ENCODE results near the gene CCND3.

The CCND3 gene

DNA sequence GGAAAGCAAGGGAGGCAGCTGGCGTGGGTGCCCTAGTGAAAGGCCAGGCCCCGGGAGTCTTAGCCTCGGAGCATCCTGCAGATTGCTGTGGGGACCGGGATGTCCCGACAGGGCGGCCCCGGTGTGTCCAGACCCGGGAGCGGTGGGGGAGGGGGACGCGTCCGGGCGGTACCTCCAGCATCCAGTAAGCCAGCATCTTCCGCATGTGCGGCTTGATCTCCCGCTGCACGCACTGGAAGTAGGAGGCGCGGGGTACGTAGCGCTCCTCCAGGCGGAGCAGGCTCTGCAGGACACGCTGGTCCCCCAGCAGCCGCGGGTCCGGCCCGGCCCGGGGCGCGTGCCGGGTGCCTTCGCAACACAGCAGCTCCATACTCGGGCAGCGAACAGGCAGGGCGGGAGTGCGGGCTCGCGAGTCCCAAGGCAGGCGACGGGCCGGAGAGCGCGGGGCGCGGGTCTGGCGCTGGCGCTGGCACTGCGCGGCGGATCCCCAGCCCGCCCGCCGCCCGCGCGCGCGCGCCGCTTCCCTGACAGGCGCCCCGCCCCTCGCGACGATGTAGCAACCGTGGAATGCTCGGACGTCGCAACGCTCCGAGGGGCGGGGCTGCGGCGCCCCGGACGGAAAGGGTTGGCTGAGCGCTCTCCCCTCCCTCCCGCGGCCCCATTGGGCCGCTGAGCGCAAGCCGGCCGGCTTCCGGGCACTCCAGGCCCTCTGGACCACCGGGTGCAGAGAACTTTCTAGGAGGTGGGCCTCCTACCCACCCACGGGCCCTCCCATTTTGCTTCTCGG lies at the start of gene CCND3:
Gene CCND3, minus strand, starts transcription at position 529 of the 787 bp plus-strand sequence. Its CDS starts 159 bp downstream, at position 370.
- DNase-seq, result peak; percentile 95

DNA sequence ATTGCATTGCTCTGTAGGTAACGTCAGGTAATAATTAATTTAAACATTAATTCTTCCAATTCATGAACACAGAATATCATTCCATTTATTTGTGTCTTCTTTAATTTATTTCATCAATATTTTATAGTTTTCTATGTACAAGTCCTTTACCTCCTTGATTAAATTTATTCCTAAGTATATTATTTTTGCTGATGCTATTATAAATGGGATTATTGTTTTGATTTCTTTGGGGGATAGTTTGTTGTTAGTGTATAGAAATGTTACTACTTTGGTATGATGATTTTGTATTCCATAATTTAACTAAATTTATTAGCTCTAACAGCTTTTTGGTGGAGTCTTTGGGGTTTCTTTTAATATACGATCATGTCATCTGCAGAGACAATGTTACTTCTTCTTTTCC lies 44.7 kb upstream of the CCND3 start:
- no peak for DNase-seq

GRCh38 chr6:41984623-41985022 lies 43.0 kb upstream of the CCND3 start:
- no peak for DNase-seq

DNA sequence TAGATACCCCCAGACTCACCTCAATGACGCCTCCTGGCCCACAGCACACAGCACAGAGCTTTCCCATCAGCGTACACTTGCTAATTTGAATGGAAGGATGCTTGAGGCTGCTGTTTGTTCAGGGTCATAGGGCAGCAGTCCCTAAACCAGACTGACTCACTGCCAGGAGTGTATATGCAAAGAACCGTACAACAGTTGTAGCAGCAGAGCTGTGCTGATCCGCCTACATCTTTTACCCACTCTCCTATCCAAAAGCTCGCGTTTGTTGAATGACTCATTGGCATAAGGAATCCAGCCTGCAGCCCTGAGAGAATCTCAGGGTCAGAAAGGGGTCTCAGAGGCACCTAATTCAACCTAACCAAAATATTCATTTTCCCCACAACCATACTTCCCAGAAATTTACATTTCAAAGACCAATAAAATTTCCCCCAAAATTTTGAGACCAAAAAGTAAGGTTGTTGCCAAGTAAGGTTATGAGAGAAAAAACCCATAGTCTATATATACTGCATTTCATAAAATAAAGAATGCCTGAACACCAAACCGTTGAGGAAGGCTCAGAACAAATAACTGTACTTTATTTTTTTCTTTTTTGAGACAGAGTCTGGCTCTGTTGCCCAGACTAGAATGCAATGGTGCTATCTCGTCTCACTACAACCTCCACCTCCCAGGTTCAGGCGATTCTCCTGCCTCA lies 35.3 kb upstream of the CCND3 start:
- no peak for DNase-seq

DNA sequence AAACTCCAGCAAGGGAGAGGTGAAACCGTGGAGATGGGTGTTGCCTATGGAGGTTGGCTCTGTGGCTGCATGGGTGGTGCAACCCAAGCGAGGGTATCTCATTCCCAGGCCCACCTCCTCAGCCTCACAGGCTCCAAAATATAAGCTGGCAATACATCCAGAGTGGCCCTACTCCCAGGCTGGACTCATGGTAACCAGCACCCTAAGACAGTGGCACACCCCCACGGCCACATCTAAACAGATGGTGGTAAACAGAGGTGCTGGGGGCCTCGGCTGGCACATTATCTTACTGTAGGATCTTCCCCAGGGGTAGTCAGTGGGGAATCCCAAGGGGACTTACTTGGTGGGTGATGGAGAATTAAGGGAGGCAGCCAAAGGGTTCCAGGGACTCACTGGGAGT lies 33.7 kb upstream of the CCND3 start:
- DNase-seq, result no peak

GRCh38 chr6:41974281-41974825 lies 32.7 kb upstream of the CCND3 start:
- DNase-seq, result no peak

DNA sequence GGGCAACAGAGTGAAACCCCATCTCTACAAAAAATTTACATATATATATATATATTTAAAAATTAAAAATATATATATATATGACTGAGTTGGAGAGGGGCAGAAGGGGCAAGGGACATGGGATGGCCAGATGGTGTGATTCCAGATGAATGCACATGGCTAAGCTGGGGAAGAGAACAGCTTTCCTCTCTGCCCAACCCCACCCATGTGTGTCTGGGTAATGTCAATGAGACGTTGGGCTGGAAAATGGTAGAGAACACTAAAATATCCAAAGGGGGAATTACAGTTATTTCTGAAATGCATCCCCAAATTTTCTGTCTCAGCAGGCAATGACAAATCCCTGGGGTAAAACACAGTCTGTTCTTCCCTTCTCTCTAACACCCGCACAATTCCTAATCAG lies 31.2 kb upstream of the CCND3 start:
- DNase-seq, result peak; percentile 17

DNA sequence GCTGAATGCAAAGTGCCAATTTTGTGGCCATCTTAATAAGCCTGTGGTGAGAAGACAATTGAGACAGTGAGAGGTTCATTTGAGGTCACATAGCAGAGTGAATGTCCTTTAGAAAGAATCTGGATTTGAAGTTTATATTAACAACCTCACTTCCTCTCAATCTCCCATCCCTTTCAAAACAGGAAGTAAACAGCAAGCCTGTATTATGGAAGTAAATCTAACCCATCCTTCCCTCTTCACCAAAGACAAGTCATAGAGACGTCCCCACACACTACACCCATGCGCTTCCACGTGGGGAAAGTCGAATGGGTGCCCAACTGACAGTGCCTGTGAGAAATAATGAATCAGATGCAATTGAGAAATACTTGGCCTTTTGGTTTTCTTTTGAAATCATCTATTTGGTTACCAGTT lies 28.8 kb upstream of the CCND3 start:
- DNase-seq, result no peak

DNA sequence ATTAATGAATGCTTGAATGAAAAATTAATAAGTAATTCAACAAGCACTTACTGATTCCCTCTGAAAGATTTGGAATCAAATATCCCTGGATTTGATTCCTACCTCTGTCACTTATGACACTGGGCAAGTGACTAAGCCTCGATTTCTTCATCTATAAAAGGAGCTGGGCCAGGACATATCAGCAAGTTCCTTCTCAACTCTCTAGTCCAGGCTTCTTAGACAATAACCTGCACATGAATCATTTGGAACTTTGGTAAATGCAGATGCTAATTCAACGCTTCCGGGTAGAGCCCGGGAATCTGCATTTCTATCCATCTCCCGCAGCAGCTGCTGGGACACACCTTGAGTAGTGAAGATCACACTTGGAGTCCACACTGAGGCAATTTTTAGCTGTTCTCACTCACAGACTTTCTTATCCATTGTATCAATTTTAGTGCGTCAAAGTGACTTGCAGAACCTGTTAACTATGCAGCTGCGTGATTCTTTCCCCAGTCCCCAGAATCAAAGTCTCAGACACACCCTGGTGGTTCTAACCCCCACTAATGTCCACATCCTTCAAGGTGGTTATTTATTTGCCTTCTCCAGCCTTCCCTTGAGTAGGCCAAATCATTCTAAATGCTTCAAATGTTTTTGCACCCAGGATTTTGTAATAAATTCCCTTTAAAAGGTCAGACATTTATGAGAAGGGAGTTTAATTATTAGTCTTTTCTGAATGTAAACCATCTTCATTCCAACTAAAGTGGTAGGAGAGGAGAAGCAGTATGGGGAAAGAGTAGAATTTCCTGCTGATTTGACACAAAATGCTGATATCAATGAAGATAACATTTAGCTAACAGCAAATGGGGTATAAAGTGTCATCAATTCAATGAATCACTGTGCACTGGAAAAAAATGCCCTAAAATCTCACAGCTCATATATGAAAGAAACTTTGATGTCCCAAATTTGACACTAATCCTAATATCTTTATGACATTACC lies 26.0 kb upstream of the CCND3 start:
- DNase-seq, result no peak

DNA sequence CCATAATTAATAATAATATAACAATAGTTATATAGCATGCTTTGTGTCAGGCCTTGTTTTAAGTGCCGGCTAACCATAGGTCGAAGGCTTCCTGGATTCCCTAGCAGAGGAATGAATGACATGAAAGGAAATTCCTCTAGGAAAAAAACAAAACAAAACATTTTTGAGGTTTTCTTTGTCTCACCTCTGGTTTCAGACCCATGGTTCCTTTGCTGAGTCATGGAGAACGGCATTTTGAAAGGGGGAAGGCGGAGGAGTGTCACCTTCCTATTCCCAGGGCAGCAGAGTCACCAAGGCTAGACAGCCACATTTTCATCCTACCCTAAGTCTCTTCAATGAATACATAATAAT lies 25.3 kb upstream of the CCND3 start:
- no peak for DNase-seq

DNA sequence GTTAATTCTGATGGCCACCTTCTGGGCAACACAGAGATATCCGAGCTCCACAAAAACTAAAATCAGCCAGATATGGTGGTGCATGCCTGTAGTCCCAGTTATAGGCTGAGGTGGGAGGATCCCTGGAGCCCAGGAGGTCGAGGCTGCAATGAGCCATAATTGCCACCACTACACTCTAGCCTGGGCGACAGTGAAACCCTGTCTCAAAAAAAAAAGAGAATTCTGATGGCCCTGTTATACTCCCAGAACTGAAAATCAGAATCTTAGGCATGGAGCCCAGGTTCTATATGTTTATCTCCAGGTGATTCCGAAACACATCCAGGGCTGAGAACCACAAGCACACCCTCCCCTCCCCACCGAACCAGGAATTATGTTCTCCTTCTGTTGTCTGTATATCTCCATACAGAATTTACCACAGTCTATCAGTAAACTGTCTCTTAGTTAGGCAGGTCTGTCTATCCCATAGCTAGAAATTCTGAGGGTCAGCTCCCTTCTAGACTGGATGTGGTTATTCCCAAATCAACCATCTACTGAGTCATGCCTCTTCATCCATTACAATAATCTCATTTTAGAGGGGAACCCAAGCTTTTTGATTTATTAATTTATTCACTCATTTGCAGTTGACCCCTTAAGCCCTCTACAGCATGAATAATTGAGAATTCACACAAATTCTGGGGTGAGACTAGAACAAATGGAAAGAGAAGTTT lies 24.8 kb upstream of the CCND3 start:
- DNase-seq, result no peak

DNA sequence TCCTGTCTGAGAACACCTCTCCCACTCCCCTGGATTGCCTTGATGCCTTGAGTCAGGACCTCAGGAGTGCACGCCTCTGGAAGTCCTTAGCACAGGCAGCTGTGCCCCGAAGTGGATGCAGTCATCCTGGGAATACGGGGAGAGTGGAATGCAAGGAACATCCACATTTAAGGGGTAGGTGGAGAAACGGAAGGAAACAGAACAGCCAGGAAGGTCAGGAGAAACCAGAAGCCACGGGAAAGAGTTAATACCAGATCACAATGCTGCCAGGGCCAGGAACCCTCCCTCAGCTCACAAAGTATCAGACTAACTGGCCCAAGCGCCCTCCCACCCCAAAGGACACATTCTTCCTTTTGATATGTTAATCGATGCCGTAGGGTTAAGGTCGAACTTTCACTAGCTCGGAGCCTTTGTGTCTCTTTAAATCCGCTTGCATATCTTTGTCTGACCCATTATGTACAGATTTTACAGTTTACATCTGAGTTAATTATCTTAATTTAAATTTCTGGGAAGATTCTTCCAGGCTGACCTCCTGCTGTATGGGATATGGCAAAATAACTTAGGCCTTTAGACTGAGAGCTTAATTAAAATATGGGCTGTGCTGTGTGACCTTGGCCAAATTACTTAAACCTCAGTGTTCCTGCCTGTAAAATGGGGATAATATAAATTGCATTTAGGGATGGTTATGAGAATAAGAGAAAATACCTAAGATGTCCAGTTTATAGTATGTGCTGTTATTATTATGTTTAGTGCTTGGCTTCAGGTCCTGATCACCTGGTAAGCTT lies 24.0 kb upstream of the CCND3 start:
- peak; percentile 21 for DNase-seq

DNA sequence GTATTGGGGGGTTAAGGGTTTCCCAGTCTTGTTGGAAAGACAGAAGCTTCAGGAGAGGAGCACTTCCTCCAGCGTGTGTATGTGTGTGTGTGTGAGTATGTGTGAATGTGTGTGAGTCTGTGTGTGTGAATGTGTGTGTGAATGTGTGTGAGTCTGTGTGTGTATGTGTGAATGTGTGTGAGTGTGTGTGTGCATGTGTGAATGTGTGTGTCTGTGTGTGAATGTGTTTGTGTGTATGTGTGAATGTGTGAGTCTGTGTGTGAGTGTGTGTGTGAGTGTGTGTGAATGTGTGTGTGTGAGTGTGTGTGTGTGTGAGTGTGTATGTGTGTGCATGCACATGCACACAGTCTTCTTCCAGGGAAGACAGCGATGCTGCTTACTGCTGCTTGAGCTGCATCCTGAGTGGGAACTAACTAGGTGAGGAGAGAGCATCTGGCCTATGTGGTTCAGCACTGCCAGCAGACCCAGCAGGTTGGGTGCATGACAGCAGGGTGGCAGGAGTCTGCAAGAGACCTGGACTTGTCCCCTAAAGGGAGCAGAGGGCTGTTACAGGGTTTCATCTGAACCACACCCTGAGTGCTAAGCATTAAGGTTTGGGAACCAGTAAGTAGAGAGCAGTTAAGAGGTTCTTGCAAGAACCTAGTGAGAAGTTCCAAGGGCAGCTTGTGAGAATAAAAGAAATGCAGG lies 22.7 kb upstream of the CCND3 start:
- no peak for DNase-seq

DNA sequence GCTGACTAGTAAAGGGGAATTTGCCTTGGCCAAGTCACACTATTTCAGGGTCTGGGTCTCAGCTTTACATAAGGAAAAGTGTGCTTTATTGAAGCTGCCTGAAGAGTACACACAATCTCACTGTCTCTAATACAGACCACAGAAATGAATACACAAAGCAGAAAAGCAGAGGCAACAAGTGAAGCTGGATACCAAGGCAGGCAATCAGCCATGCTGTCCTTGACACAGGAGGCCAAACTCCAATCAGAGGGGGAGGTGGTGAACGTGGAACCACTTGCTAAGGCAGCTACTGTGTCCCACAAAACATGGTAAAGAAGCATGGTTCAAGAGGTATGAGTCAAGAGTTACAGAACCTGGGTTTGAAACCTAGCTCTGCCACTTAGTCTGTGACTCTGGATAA lies 21.8 kb upstream of the CCND3 start:
- DNase-seq, result no peak

DNA sequence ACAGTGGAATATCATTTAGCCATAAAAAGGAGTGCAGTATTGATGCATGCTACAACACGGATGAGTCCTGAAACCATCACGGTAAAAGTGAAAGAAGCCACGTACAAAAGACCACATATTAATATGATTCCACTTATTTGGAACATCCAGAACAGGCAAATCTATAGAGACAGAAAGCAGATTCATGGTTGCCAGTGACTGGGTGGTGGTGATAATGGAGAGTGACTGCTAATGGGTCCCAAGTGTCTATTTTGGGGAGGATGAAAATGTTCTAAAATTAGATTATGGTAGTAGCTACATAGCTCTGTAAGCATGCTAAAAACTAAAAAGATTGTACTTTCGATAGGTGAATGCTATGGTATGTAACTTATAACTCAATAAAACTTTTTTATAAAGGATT lies 18.4 kb upstream of the CCND3 start:
- no peak for DNase-seq

GRCh38 chr6:41958022-41958856 lies 16.6 kb upstream of the CCND3 start:
- DNase-seq, result no peak

GRCh38 chr6:41957117-41957516 lies 15.5 kb upstream of the CCND3 start:
- DNase-seq, result no peak

- DNase-seq, result no peak
Observed at GRCh38 chr6:41955412-41955811, 13.8 kb upstream of the CCND3 start.

- DNase-seq, result no peak
Observed at GRCh38 chr6:41954668-41955067, 13.1 kb upstream of the CCND3 start.

All from eye (tissue), 1 donor.